Measurements from ENCODE around the gene OXGR1. TPM values are rescaled to one million over a fixed set of nuclear protein-coding genes. Genes with fewer than 3 reads are reported as not detected.

The OXGR1 gene
- total and polyA plus RNA-seq, 2 of the 8 experiments (the other 6 are each of a cell fraction or from before 2014, with no cell fraction given) = 0.34 to 1.8 TPM

- Histone ChIP-seq H4K20me1 (replicated peaks in 1 of 2; ENCODE audit: control insufficient read depth in 1 of 2, insufficient read depth in 2 of 2, low read length in 2 of 2) (no peaks in the 10 kb centered on the region), H3K36me3 (ENCODE audit: control insufficient read depth in 2 of 4, insufficient read depth in 4 of 4, low read length in 3 of 4) (no peaks in the 10 kb centered on the region), H3K4ac (replicated peaks; ENCODE audit: insufficient read length, low read depth, low read length) (no peak overlapping the region), H3K14ac (ENCODE audit: insufficient read length) (no peak overlapping the region), H2AK5ac (ENCODE audit: low read depth, low read length) (no peak overlapping the region), H2BK15ac (ENCODE audit: low read length) (no peak overlapping the region), H3K79me2 (ENCODE audit: control insufficient read depth in 1 of 2, insufficient read depth in 2 of 2, low read length in 2 of 2) (no peaks in the 10 kb centered on the region), H3K23ac (ENCODE audit: insufficient read length) (no peak overlapping the region), H2BK20ac (ENCODE audit: low read length) (no peak overlapping the region), H2AFZ (ENCODE audit: low read length) (no peak overlapping the region), H3K4me2 (ENCODE audit: insufficient read depth in 1 of 2, low read depth in 2 of 2, low read length in 2 of 2) (no peak overlapping the region), H4K91ac (replicated peaks; ENCODE audit: insufficient read length, low read length) (no peak overlapping the region), H3K23me2 (ENCODE audit: low read depth, low read length) (no peaks in the 10 kb centered on the region), H3K56ac (replicated peaks; ENCODE audit: insufficient read length, low read depth, low read length) (no peak overlapping the region), H3K27ac (ENCODE audit: low read depth, low read length) (no peak overlapping the region), H3K9me3 (ENCODE audit: insufficient read depth in 2 of 2, low read depth in 1 of 2, low read length in 1 of 2) (no peaks in the 10 kb centered on the region), H3K4me3 (ENCODE audit: extremely low read depth in 1 of 4, insufficient read depth in 2 of 4, low read depth in 3 of 4, low read length in 4 of 4) (no peak overlapping the region), H3K27me3 (replicated peaks in 1 of 4; ENCODE audit: control insufficient read depth in 3 of 4, extremely low read depth in 1 of 4, insufficient read depth in 3 of 4, low read length in 3 of 4) (no peaks in the 10 kb centered on the region), H3K9ac (replicated peaks in 1 of 4; ENCODE audit: extremely low read depth in 1 of 4, low read depth in 3 of 4, low read length in 3 of 4) (no peak overlapping the region), H2BK120ac (replicated peaks; ENCODE audit: low read depth, low read length) (no peak overlapping the region), H4K5ac (ENCODE audit: insufficient read length, low read depth, low read length) (no peak overlapping the region), H3K18ac (ENCODE audit: extremely low read depth, low read length) (no peak overlapping the region), H3K4me1 (replicated peaks in 1 of 4; ENCODE audit: control insufficient read depth in 3 of 4, insufficient read depth in 4 of 4, low read length in 3 of 4) (0 out of 7 replicates have a peak, but pooled peaks cover 0 to 3% (median 0%) of the 10 kb centered on the region in 4 experiments), H2BK5ac (ENCODE audit: low read depth, low read length) (no peak overlapping the region), H2BK12ac (ENCODE audit: low read depth, low read length) (no peak overlapping the region), H3K79me1 (ENCODE audit: low read depth, low read length) (no peaks in the 10 kb centered on the region), H4K8ac (ENCODE audit: extremely low read depth, insufficient read depth, low read length) (no peak overlapping the region)
- FAIRE-seq (no peak), DNase-seq (ENCODE audit: low read depth in 1 of 2, low spot score in 2 of 2) (no peak)
- POLR2A ChIA-PET (ENCODE audit: partially characterized antibody) = no interaction called here
- TF ChIP-seq KDM5A (IDR thresholded peaks at IDR 0.05; ENCODE audit: low read length) = no peak
- CTCF ChIA-PET (ENCODE audit: partially characterized antibody) = interaction anchor here (0.6 to 3.3 kb wide), 10 partner anchors 13 to 519 kb away, joined by 3 to 16 read pairs (median 3); no protein-coding TSS in a partner anchor
These were observed 23.0 kb upstream of the OXGR1 start for GRCh38 chr13:97017322-97017721.
